Fibroblast of lung (primary cell): Measurements from ENCODE around the gene USP31. TPM values are rescaled to one million over a fixed set of nuclear protein-coding genes. Genes with fewer than 3 reads are reported as not detected.

Source experiments
- DNase-seq, 2 donors: peaks; one replicate each; pipeline versions ENCODE4 v3.0.0 to v3.0.0-alpha.2; 2010; ENCODE audit warnings: low read depth in 2 of 2
- H2AFZ ChIP-seq: 2 replicates; pipeline ENCODE4 v1.5.1; 2012; ENCODE audit warnings: low read length, control low read depth, inconsistent platforms
- H3K27ac ChIP-seq: 2 replicates; pipeline ENCODE4 v1.5.1; 2011; ENCODE audit warnings: low read length, control low read depth; ENCODE audit not compliant: insufficient read depth
- H3K27me3 ChIP-seq: 2 replicates; pipeline ENCODE4 v1.5.1; 2011; ENCODE audit warnings: mild to moderate bottlenecking, low read length; ENCODE audit not compliant: control insufficient read depth, insufficient read depth
- H3K36me3 ChIP-seq: 2 replicates; pipeline ENCODE4 v1.5.1; 2011; ENCODE audit warnings: low read length; ENCODE audit not compliant: control insufficient read depth, insufficient read depth
- H3K4me1 ChIP-seq: 2 replicates; pipeline ENCODE4 v1.5.1; 2011; ENCODE audit warnings: low read length; ENCODE audit not compliant: control insufficient read depth, insufficient read depth; ENCODE audit errors: extremely low read depth
- H3K4me2 ChIP-seq: 2 replicates; pipeline ENCODE4 v1.5.1; 2011; ENCODE audit warnings: low read length, control low read depth; ENCODE audit not compliant: insufficient read depth; ENCODE audit errors: extremely low read depth
- H3K4me3 ChIP-seq, 4 experiments: fragments of 200-600 bp in 1 of 4; sonication (generic) in 1 of 4; replicated peaks in 1 of 4; 2 replicates each; pipeline ENCODE4 v1.5.1; 2011 to 2016; ENCODE audit warnings: low read length in 4 of 4, low read depth in 3 of 4, mild to moderate bottlenecking in 3 of 4, control low read depth in 2 of 4, inconsistent platforms in 1 of 4, mixed read lengths in 1 of 4; ENCODE audit not compliant: insufficient read depth in 1 of 4; ENCODE audit errors: control extremely low read depth in 1 of 4
- H3K79me2 ChIP-seq: 2 replicates; pipeline ENCODE4 v1.5.1; 2012; ENCODE audit warnings: mild to moderate bottlenecking, low read length, inconsistent platforms; ENCODE audit not compliant: control insufficient read depth, insufficient read depth
- H3K9ac ChIP-seq: 2 replicates; pipeline ENCODE4 v1.5.1; 2011; ENCODE audit warnings: mild to moderate bottlenecking, low read length, control low read depth; ENCODE audit not compliant: insufficient read depth
- H3K9me3 ChIP-seq: 2 replicates; pipeline ENCODE4 v1.5.1; 2012; ENCODE audit warnings: low read depth, low read length; ENCODE audit not compliant: control insufficient read depth, insufficient read depth
- H4K20me1 ChIP-seq: 2 replicates; pipeline ENCODE4 v1.5.1; 2011; ENCODE audit warnings: low read length; ENCODE audit not compliant: control insufficient read depth, insufficient read depth; ENCODE audit errors: extremely low read depth
- CTCF ChIP-seq, 2 donors: IDR thresholded peaks in 1 of 2; conservative IDR thresholded peaks in 1 of 2; 1 replicate in 1 of 2; 2 replicates in 1 of 2; pipeline ENCODE4 v1.5.1; 2011 to 2012; ENCODE audit warnings: low read length in 2 of 2, control low read depth in 1 of 2, inconsistent platforms in 1 of 2, low read depth in 1 of 2, mild to moderate bottlenecking in 1 of 2
- EZH2 ChIP-seq: IDR thresholded peaks from 2 replicates; pipeline ENCODE4 v1.5.1; 2012; ENCODE audit warnings: low read length, control low read depth, mild to moderate bottlenecking; ENCODE audit errors: missing control alignments
- polyA plus RNA-seq, 2 donors: library from polyadenylated mRNA; depleted of rRNA in 1 of 2; stranded (reverse) in 1 of 2; unstranded in 1 of 2; fragments of >200 nt; gene quantifications; 2 replicates each; pipeline ENCODE4 v1.2.1, GENCODE V29; 2011 to 2012; ENCODE audit warnings: missing spikeins in 1 of 2
- total RNA-seq: library from RNA; depleted of rRNA; stranded (reverse); fragments of >200 nt; gene quantifications from 2 replicates; pipeline ENCODE4 v1.2.1, GENCODE V29; 2014

USP31 gene
- total and polyA plus RNA-seq, 2 donors (not counting 1 experiment from before 2014, with no cell fraction given): 4.8 to 5.8 TPM

GRCh38 chr16:23148513-23149266 is 562 bp downstream of the USP31 start:
- Histone ChIP-seq H3K27ac (peak overlapping the region; percentile 43), H3K27me3 (no peaks in the 10 kb centered on the region), H3K9me3 (no peaks in the 10 kb centered on the region), H3K4me3 (peak overlapping the region; percentile 73 to 85 (median 79)), H3K9ac (peak overlapping the region; percentile 69), H2AFZ (peak overlapping the region; percentile 60), H3K36me3 (no peaks in the 10 kb centered on the region), H3K4me2 (peak overlapping the region; percentile 93), H3K79me2 (peaks cover 23% of the 10 kb centered on the region), H3K4me1 (peaks cover 3% of the 10 kb centered on the region), H4K20me1 (no peaks in the 10 kb centered on the region)
- TF ChIP-seq CTCF (conservative IDR thresholded peaks at IDR 0.05 in 1 of 2, IDR thresholded peaks at IDR 0.05 in 1 of 2; ENCODE audit: low read depth in 1 of 2, low read length in 2 of 2): no peak
- no peak for TF ChIP-seq EZH2
- DNase-seq: peak; percentile 35 to 60

- DNase-seq: peak in 1 of 2 donors; percentile 7
- no peaks in the 10 kb centered on the region for H3K36me3 ChIP-seq
- TF ChIP-seq CTCF (conservative IDR thresholded peaks at IDR 0.05 in 1 of 2, IDR thresholded peaks at IDR 0.05 in 1 of 2; ENCODE audit: low read depth in 1 of 2, low read length in 2 of 2): no peak
- TF ChIP-seq EZH2: no peak
- peak overlapping the region; percentile 43 for H3K27ac ChIP-seq
- peak overlapping the region; percentile 93 for H3K4me2 ChIP-seq
- H3K79me2 ChIP-seq: peaks cover 26% of the 10 kb centered on the region
- H3K4me1 ChIP-seq: peaks cover 3% of the 10 kb centered on the region
- peak overlapping the region; percentile 69 for H3K9ac ChIP-seq
- H4K20me1 ChIP-seq: no peaks in the 10 kb centered on the region
- no peaks in the 10 kb centered on the region for H3K27me3 ChIP-seq
- H3K4me3 ChIP-seq: peak overlapping the region; percentile 73 to 85 (median 79)
- H3K9me3 ChIP-seq: no peaks in the 10 kb centered on the region
- H2AFZ ChIP-seq: peak overlapping the region; percentile 60
Observed at GRCh38 chr16:23148166-23148512, 1.1 kb downstream of the USP31 start.

GRCh38 chr16:23147666-23148065 is 1.6 kb downstream of the USP31 start:
- no peaks in the 10 kb centered on the region for H3K36me3 ChIP-seq
- H2AFZ ChIP-seq: no peak overlapping the region
- no peaks in the 10 kb centered on the region for H3K27me3 ChIP-seq
- no peaks in the 10 kb centered on the region for H4K20me1 ChIP-seq
- no peaks in the 10 kb centered on the region for H3K9me3 ChIP-seq
- TF ChIP-seq CTCF (conservative IDR thresholded peaks at IDR 0.05 in 1 of 2, IDR thresholded peaks at IDR 0.05 in 1 of 2; ENCODE audit: low read depth in 1 of 2, low read length in 2 of 2) (no peak), EZH2 (no peak)
- H3K4me1 ChIP-seq: peaks cover 3% of the 10 kb centered on the region
- peaks cover 28% of the 10 kb centered on the region for H3K79me2 ChIP-seq
- H3K9ac ChIP-seq: no peak overlapping the region
- no peak overlapping the region for H3K27ac ChIP-seq
- peak overlapping the region; percentile 25 for H3K4me2 ChIP-seq
- H3K4me3 ChIP-seq: peak overlapping the region in 2 of 4 experiments; percentile 76 to 82
- DNase-seq: no peak
